NB4 (cell line): ENCODE measurements around the gene ELAVL3.

Experiments used
- POLR2A ChIP-seq: IDR thresholded peaks from 2 replicates; pipeline ENCODE4 v1.6.1; 2011; ENCODE audit warnings: mild to moderate bottlenecking; ENCODE audit not compliant: insufficient read length; ENCODE audit errors: extremely low read depth
- TF ChIP-seq, protein P1 (sequence below): IDR thresholded peaks from one replicate; pipeline ENCODE4 v1.5.1; 2012; ENCODE audit warnings: low read depth, low read length

DNA sequence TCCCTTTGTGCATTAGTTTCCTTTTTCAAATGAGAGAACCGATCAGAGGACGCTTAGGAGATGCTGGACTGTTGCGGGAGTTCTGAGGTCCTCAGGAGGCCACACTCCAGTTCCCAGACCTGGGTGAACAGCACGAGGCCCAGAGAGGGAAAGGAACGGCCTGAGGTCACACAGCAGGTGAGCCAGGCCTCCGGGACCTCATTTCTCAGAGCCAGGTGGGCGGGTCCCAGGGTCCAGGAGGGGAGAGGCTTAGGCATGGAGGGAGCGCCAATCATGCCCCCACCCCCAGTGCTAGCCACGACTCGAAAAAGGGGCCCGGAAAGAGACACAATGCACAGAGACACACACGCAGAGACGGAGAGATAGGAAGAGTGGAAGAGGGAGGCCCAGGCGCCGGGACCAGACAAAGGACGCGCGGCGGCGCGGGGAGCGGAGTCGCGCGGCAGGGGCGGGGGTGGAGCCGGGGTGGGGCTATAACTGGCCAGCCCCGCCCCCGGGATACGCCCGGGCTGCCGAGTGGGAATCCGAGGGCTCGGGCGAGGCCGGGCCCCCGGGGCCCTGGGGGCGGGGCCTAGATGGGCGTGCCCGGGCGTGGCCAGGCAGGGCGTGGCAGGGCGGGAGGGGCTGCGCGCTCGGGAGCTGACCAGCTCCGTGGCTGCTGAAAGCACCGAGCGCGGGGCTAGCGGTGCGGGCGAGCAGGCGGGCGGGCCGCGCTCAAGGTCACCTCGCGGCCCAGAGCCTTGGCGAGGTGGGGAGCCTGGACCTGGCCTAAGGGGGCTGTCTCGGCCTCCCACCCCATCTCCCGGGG, 1.6 kb downstream of the ELAVL3 start:
- TF ChIP-seq, protein P1, sequence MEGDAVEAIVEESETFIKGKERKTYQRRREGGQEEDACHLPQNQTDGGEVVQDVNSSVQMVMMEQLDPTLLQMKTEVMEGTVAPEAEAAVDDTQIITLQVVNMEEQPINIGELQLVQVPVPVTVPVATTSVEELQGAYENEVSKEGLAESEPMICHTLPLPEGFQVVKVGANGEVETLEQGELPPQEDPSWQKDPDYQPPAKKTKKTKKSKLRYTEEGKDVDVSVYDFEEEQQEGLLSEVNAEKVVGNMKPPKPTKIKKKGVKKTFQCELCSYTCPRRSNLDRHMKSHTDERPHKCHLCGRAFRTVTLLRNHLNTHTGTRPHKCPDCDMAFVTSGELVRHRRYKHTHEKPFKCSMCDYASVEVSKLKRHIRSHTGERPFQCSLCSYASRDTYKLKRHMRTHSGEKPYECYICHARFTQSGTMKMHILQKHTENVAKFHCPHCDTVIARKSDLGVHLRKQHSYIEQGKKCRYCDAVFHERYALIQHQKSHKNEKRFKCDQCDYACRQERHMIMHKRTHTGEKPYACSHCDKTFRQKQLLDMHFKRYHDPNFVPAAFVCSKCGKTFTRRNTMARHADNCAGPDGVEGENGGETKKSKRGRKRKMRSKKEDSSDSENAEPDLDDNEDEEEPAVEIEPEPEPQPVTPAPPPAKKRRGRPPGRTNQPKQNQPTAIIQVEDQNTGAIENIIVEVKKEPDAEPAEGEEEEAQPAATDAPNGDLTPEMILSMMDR = no peak
- TF ChIP-seq POLR2A = no peak
